ENCODE measurements around the gene EFNA4. TPM values are rescaled to one million over a fixed set of nuclear protein-coding genes. Genes with fewer than 3 reads are reported as not detected.
A peak's percentile ranks its signal among the peaks of the same experiment; 100 is the strongest.

Gene EFNA4
- total RNA-seq, 1 donor from 2014 or later = 10.7 TPM

- Histone ChIP-seq H2AFZ (replicated peaks) (no peak overlapping the region), H3K79me2 (ENCODE audit: low read depth) (no peaks in the 10 kb centered on the region), H3K9me3 (ENCODE audit: low read depth) (no peaks in the 10 kb centered on the region), H3K9ac (no peak overlapping the region), H3K27ac (no peak overlapping the region), H4K20me1 (ENCODE audit: low read depth) (peaks cover 27% of the 10 kb centered on the region), H3K36me3 (no peaks in the 10 kb centered on the region), H3K4me1 (peaks cover 15% of the 10 kb centered on the region), H3K4me2 (peak overlapping the region; percentile 74), H3F3A (ENCODE audit: low read depth) (peaks cover 26% of the 10 kb centered on the region), H3K4me3 (peak overlapping the region; percentile 78), H3K27me3 (peaks cover 38% of the 10 kb centered on the region)
- Mint-ChIP-seq H3K4me3 (peak overlapping the region; percentile 75), H3K27me3 (ENCODE audit: insufficient read depth, low read depth) (peaks cover 38% of the 10 kb centered on the region), H3K9me3 (no peaks in the 10 kb centered on the region), H3K36me3 (no peaks in the 10 kb centered on the region), H3K27ac (no peak overlapping the region), H3K4me1 (peaks cover 32% of the 10 kb centered on the region)
- TF ChIP-seq EZH2phosphoT487 (IDR thresholded peaks at IDR 0.05) (no peak), EZH2 (IDR thresholded peaks at IDR 0.05) (no peak), CTCF (IDR thresholded peaks at IDR 0.05) (peak; percentile 98)
- peak; percentile 76 for DNase-seq (ENCODE audit: low spot score)
These were observed 22.7 kb downstream of the EFNA4 start for GRCh38 chr1:155086128-155086741.

GRCh38 chr1:155086856-155087535 is 23.5 kb downstream of the EFNA4 start:
- H3K36me3 Mint-ChIP-seq = no peaks in the 10 kb centered on the region
- no peaks in the 10 kb centered on the region for H3K9me3 Mint-ChIP-seq

More at GRCh38 chr1:155086856-155087535, 23.5 kb downstream of the EFNA4 start:
- TF ChIP-seq EZH2phosphoT487 (IDR thresholded peaks at IDR 0.05) (no peak), CTCF (IDR thresholded peaks at IDR 0.05) (no peak), EZH2 (IDR thresholded peaks at IDR 0.05) (no peak)
- H3K4me3 Mint-ChIP-seq = peak overlapping the region; percentile 25
- Histone ChIP-seq H3F3A (ENCODE audit: low read depth) (peaks cover 18% of the 10 kb centered on the region), H3K9me3 (ENCODE audit: low read depth) (no peaks in the 10 kb centered on the region), H3K79me2 (ENCODE audit: low read depth) (no peaks in the 10 kb centered on the region), H3K27ac (no peak overlapping the region), H3K4me2 (no peak overlapping the region), H3K27me3 (peaks cover 35% of the 10 kb centered on the region), H2AFZ (replicated peaks) (no peak overlapping the region), H3K4me1 (peaks cover 13% of the 10 kb centered on the region), H3K36me3 (no peaks in the 10 kb centered on the region), H4K20me1 (ENCODE audit: low read depth) (peaks cover 22% of the 10 kb centered on the region), H3K4me3 (no peak overlapping the region), H3K9ac (no peak overlapping the region)
- H3K27me3 Mint-ChIP-seq (ENCODE audit: insufficient read depth, low read depth) = peaks cover 33% of the 10 kb centered on the region
- no peak for DNase-seq (ENCODE audit: low spot score)
- peak overlapping the region; percentile 9 for H3K27ac Mint-ChIP-seq
- peaks cover 32% of the 10 kb centered on the region for H3K4me1 Mint-ChIP-seq
